GM13977 (cell line): ENCODE results near the gene KRTCAP2.
A peak's percentile ranks its signal among the peaks of the same experiment; 100 is the strongest.

Experiments used
- DNase-seq: peaks from one replicate; pipeline ENCODE4 v3.0.0; 2012; ENCODE audit warnings: low spot score
- in situ Hi-C: fragments of 300-500 bp; cut with MboI; formaldehyde crosslinking; loops from one replicate; pipeline ENCODE4 v1.12.0; 2022; ENCODE audit warnings: low sequenced_read_pairs, low pct_unique_long_range_greater_than_20kb, mixed read lengths, inconsistent platforms; ENCODE audit not compliant: unreplicated experiment
- TF ChIP-seq, protein P1 (sequence below): IDR thresholded peaks from 2 replicates; pipeline ENCODE4 v1.5.1; 2012; ENCODE audit warnings: mild to moderate bottlenecking, control low read depth; ENCODE audit not compliant: insufficient read depth; ENCODE audit errors: extremely low read depth, missing control alignments

Gene KRTCAP2

DNA sequence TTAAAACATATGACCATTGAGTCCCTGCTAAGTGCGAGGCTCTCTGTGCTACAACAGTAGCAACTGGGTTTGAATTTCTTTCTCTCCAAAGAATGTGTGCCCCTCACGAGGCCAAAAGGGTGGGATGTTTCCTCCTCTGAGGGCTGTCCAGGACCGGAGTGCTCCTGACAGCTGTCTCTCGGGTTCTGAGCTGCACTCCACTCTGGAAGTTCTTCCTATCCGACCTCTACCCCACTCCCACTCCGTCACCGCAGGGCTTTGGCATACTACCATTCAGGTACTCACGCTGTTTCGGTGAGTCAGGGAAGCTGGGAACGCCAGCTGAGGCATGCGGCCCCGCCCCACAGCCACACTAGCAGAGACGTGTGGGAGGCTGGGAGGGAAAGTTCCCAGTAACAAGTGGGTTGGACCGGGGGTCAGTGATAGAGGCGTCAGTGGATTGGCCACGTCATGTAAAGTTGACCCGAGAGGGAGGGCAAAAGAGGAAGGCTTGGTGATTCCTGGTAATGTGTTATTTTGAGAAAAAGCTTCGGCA lies 38.2 kb downstream of the KRTCAP2 start:
- in situ Hi-C loops, result no loop called here
- TF ChIP-seq, protein P1, sequence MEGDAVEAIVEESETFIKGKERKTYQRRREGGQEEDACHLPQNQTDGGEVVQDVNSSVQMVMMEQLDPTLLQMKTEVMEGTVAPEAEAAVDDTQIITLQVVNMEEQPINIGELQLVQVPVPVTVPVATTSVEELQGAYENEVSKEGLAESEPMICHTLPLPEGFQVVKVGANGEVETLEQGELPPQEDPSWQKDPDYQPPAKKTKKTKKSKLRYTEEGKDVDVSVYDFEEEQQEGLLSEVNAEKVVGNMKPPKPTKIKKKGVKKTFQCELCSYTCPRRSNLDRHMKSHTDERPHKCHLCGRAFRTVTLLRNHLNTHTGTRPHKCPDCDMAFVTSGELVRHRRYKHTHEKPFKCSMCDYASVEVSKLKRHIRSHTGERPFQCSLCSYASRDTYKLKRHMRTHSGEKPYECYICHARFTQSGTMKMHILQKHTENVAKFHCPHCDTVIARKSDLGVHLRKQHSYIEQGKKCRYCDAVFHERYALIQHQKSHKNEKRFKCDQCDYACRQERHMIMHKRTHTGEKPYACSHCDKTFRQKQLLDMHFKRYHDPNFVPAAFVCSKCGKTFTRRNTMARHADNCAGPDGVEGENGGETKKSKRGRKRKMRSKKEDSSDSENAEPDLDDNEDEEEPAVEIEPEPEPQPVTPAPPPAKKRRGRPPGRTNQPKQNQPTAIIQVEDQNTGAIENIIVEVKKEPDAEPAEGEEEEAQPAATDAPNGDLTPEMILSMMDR, result no peak
- peak; percentile 54 for DNase-seq

GRCh38 chr1:155134322-155134721 lies 38.8 kb downstream of the KRTCAP2 start:
- no peak for DNase-seq
- TF ChIP-seq, protein P1, result no peak
- in situ Hi-C loops, result no loop called here

DNA sequence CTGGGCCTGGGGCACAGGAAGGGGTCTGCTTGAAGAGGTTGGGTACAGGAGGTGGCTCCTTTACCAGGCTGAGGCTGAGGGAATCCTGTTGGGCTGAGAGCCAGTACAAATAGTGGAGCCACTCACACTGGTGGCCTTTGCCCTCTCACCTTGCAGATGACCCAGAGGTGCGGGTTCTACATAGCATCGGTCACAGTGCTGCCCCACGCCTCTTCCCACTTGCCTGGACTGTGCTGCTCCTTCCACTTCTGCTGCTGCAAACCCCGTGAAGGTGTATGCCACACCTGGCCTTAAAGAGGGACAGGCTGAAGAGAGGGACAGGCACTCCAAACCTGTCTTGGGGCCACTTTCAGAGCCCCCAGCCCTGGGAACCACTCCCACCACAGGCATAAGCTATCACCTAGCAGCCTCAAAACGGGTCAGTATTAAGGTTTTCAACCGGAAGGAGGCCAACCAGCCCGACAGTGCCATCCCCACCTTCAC lies 39.3 kb downstream of the KRTCAP2 start:
- no peak for DNase-seq
- in situ Hi-C loops, result no loop called here
- TF ChIP-seq, protein P1, result no peak

DNA sequence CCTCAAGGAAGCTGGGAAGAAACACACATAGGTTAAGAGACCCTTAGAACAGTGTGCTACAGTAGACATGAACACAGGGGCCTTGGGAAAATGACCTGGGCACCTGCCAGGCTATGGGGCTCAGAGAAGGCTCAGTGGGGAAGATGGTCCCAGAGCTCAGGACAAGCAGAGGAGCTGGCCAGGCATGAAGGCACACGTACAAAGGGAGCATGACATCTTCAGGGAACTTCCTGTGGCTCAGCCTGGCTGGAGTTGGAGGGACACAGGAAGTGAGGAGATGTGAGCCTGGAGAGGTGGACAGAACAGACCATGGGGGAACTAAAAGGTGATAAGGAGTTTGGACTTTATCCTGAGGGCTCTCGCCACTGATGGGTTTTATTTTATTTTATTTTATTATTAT lies 41.2 kb downstream of the KRTCAP2 start:
- TF ChIP-seq, protein P1, result no peak
- in situ Hi-C loops, result no loop called here
- DNase-seq, result no peak

DNA sequence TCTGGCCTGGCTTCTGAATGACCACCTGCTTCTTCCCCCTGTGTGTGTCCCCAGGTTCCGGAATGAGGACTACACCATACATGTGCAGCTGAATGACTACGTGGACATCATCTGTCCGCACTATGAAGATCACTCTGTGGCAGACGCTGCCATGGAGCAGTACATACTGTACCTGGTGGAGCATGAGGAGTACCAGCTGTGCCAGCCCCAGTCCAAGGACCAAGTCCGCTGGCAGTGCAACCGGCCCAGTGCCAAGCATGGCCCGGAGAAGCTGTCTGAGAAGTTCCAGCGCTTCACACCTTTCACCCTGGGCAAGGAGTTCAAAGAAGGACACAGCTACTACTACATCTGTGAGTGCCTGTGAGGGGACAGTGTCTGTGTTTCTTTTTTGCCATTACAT lies 41.8 kb downstream of the KRTCAP2 start:
- DNase-seq, result no peak
- in situ Hi-C loops, result no loop called here
- TF ChIP-seq, protein P1, result no peak

GRCh38 chr1:155130272-155131006 lies 42.7 kb downstream of the KRTCAP2 start:
- DNase-seq, result no peak
- TF ChIP-seq, protein P1, result no peak
- in situ Hi-C loops, result no loop called here
